Measurements from ENCODE around the gene SLC24A5. TPM values are rescaled to one million over a fixed set of nuclear protein-coding genes. Genes with fewer than 3 reads are reported as not detected.

SLC24A5 gene
- not detected in 2 replicates for total RNA-seq

DNA sequence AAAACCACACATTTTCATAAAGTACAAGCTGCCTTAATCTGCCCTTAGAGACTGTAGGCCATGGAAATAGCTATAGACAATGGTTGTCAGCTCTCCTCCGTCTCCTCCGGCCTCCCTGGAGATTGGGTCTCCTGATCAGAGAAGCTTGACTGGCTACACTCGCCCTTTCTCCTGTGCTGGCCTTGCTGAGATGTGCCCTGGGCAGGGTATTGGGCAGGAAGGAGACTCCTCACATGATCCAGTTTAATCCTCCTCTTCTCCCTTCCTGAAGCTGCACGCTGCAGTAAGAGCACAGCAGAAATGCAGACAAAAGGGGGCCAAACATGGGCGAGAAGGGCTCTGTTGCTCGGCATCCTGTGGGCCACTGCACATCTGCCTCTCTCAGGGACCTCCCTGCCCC, at the start of gene SLC24A5:
Gene SLC24A5 (plus strand): TSS at position 246 of the 400 bp plus-strand sequence. CDS start 55 bp downstream, at position 301.

DNA sequence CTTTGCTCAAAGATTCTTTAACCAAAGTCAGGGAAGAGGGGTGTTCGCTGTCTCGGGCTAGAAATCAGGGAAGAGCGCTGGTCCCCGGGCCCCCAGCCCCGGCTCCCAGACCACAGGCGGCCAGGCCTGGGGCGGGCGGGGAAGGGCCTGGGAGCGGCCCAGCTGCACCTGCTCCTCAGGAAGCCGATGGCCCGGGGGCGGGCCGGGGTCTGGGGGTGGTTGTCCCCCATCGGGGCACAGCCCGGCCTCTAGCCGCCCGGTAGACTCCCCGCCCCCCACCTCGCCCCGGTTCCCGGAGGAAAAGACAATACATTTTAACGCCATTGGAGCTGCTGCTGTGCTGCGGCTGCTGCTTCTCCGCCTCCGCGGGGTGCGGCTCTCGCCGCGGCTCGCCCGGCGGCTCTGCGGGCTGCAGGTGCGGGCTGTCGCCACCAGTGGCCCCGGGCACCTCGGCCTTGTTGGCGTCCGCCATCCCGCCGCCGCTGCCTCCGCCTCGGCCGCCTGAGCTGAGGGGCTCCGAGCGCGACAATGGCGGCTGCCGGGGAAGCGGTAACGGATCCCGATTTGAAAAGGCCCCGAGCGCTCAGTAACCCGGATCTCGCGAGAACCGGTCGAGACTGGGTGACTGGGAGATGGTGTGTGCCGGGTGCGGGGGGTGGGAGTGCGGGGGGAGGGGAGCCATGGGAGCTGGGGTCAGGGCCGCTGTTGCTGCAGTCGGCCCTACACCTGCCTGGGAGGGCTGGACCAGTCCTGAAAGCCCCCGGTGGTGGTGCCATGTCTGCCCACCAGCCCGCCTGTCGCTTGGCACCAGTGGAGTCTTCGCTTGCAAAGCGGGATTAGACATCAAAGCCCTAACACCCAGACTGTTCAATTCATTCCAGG, 57.2 kb downstream of the SLC24A5 start, which contains the start of gene MYEF2:
Gene MYEF2 (minus strand): TSS at position 530 of the 882 bp plus-strand sequence. CDS start 58 bp downstream, at position 472.

GRCh38 chr15:48191574-48192225, 70.9 kb downstream of the SLC24A5 start, which contains the start of gene CTXN2:
TSS of gene CTXN2 (plus strand) at chr15:48191665. CDS start at chr15:48201301, 9,636 bp downstream.

Other genes starting within 250 kb of the SLC24A5 start
- 0.58 and 0.60 TPM in 2 replicates for gene MYEF2, start 57.3 kb downstream of the SLC24A5 start, total RNA-seq
- not detected in 2 replicates for gene CTXN2, start 70.7 kb downstream of the SLC24A5 start, total RNA-seq
- gene SLC12A1, start 85.3 kb downstream of the SLC24A5 start, total RNA-seq, result not detected in 2 replicates
- 62.7 and 78.6 TPM in 2 replicates for gene DUT, start 210.4 kb downstream of the SLC24A5 start, total RNA-seq